Epithelial cell of prostate (primary cell): ENCODE data around the gene CDCA8.

Experiments used
- DNase-seq: peaks from one replicate; pipeline ENCODE4 v3.0.0-alpha.2; 2011; ENCODE audit warnings: low read depth, low spot score
- H3K27ac ChIP-seq: fragments of 450-650 bp; 2 replicates; pipeline ENCODE4 v1.5.1; 2017; ENCODE audit warnings: mild to moderate bottlenecking

The CDCA8 gene

DNA sequence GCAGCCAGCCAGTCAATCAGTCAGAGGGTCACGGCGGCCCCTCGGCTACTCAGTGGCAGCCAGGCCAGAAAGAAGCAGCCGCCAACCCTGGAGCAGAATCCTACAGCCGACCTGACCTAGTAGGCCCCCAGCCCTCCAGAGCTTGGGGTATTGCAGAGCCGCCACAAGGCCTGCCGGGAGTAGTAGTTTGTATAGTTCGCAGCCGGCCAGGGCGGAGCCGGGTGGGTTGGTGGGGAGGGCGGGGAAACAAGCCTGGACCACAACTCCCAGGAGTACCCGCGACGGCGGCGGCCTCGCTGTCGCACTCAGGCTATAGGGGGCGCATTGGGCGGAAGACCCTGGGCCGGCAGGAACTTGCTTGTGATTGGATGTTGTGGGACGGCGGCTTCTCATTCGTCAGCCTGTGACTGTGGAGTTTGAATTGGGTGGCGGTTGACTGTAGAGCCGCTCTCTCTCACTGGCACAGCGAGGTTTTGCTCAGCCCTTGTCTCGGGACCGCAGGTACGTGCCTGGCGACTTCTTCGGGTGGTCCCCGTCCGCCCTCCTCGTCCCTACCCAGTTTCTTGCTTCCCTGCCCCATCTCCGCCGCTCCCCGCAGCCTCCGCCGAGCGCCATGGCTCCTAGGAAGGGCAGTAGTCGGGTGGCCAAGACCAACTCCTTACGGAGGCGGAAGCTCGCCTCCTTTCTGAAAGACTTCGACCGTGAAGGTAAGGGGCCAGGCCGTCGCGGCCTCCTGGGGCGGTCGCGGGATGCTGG is at the start of gene CDCA8:
Gene CDCA8 (plus strand): TSS at position 439 of the 756 bp plus-strand sequence. CDS start 175 bp downstream, at position 614.
- DNase-seq, result peak; percentile 87
- peak within 1 kb of the TSS; percentile 68 for H3K27ac ChIP-seq

DNA sequence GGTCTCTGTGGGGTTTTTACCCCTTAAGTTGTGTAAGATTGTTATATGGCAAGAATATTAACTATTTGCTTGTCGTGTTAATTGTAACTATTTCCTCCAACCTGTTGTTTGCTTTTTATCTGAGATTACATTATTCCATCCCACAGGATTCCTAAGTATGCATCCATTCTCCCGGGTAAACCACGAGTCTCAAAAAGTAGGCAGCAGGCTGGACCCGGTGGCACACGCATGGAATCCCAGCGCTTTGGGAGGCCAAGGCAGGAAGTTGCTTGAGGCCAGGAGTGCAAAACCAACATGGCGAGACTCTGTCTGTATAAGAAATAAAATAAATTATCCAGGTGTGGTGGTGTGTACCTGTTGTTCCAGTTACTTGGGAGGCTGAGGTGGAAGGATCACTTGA is 45.0 kb upstream of the CDCA8 start:
- H3K27ac ChIP-seq, result no peak overlapping the region
- no peak for DNase-seq

DNA sequence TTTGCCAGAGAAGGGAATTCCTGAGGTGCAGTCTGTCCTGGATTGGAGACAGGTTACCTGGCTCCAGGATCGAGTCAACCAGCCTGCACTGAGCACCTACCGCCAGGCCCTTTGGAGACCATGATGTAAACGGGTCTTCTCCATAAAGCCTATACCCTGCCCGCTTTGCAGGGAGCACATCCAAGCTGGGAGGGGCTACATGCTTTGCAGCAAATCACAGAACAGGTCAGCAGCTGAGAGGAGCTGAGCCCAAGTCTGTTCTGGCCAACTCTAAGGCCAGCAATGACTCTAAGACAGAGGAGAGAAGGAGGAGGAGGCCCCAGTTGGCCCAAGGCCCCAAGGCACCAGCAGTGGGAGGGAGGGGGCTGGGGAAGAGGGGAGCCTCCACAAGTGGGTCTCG is 42.1 kb upstream of the CDCA8 start:
- no peak overlapping the region for H3K27ac ChIP-seq
- no peak for DNase-seq

DNA sequence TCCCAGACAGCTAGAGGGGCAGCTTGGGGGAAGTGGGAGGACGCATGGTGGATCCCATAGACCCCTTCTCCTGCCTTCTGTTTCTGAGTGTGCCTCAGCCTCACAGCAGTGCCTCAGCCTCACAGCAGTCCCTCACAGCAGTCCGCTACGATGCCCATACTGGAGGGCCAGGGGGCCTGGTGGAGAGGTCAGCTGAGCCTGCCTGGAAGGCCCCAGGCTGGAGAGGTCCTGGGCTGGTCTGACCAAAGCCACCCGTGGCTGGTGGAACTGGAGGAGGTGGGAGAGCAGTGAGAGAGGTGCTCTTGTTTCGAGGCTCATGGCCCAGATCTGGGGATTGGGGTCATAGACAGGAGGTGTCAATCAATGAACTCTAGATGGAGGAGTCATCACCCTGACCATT is 41.6 kb upstream of the CDCA8 start:
- DNase-seq, result no peak
- no peak overlapping the region for H3K27ac ChIP-seq

DNA sequence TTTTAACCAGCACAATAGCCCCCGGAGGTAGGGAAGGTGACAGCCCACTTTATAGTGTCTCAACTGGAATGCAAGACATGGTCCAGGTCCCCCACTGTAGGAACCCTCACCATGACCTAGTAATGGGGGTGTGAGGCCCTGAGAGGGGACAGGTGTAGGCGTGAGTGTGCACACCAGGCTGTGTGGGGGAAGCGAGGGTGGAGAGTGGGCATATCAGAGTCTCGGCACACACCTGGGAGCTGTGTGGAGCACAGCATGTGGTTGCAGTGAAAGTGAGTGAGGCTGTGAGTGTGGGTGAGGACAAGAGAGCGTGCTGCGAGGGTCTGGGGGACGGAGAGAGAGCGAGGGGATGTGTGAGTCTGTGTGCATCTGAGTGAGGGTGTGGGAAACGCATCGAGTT is 40.5 kb upstream of the CDCA8 start:
- no peak for DNase-seq
- H3K27ac ChIP-seq, result no peak overlapping the region

DNA sequence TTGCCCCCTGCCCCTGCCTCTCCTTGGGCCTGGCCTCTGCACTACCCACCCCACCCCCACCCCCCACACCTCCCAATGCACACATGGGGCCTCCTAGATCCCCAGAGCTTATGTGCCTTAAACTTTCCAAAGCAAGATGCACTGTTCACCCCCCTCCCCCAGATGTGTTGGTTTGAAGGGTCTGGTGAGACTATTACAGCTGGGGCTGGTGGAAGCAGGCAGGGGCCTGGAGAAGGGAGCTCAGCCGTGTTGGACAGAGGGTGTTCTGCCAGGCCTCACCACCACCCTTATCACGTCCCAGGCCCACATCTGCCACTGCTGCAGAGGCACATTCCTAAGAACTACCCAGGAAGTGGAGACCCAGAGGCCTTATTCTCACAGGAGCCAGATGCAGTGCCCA is 39.3 kb upstream of the CDCA8 start:
- no peak for DNase-seq
- no peak overlapping the region for H3K27ac ChIP-seq

DNA sequence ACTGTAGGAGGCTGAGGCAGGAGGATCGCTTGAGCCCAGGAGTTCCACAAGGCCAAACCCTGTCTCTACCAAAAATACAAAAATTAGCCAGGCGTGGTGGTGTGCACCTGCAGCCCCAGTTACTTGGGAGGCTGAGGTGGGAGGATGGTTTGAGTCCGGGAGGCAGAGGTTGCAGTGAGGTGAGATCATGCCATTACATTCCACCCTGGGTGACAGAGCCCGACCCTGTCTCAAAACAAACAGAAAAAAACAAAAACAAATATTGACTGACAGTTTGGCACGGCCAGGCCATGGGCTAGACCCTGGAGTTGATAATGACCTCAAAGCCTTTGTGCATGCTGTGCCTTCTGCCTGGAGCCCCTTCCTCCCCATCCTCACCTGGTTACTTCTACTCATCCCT is 38.4 kb upstream of the CDCA8 start:
- DNase-seq, result no peak

DNA sequence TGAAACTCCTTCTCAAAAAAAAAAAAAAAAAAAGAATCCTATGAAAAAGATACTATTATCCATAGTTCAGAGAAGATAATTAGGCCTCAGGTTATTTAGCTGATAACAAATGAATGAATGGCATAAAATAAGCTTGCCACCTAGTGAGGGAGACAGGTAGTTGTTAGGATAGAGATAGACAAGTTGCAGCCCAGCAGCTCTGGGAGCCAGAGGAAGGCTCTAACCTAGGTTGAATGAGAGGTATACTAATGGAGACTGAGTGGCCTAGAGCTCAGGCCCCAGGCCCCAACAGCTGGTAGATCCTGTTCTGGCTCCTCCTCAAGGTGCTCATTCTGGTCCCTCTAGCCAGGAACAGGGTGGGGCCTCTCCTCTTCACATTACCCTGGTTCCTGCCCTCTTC is 37.0 kb upstream of the CDCA8 start:
- no peak for DNase-seq
- H3K27ac ChIP-seq, result no peak overlapping the region

More for the DNA sequence above, 38.4 kb upstream of the CDCA8 start:
- no peak overlapping the region for H3K27ac ChIP-seq

DNA sequence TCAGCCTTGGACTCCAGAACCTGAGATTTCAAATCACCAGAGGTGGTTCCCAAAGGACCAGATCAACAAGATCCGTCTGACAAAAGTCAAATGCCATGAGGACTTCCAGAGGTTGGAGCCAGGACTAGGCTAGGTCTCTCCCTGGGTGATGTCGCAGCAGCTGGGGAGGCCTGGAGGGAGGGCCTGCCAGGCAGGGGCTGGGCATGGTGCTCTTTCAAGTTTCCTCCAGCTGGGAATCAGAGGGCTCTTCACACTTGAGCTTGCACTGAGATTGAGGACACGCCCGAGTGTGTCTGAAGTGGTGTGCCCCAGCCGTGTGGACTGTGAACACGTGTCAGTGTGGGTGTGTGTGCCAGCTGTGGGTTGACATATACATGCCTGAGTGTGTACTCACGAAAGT is 36.3 kb upstream of the CDCA8 start:
- no peak overlapping the region for H3K27ac ChIP-seq
- DNase-seq, result no peak

DNA sequence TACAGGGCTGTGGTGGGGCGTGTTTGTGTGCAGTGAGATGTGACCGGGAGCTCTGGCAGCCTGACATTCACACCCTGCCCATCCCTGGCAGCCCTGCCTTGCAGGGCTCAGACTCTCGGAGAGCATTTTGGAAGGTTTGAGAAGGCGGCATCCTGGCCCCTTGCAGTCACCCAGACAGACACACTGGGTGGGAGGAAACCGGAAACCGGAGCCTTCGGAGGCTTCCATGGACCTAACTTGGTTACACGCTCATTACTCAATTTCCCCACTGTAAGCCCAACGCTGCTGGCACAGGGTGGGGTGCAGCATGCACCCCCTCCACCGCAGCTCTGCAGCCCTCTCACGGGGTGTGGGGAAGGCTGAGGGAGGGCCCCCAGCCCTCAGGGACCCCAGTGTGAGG is 35.4 kb upstream of the CDCA8 start:
- H3K27ac ChIP-seq, result no peak overlapping the region
- DNase-seq, result no peak

DNA sequence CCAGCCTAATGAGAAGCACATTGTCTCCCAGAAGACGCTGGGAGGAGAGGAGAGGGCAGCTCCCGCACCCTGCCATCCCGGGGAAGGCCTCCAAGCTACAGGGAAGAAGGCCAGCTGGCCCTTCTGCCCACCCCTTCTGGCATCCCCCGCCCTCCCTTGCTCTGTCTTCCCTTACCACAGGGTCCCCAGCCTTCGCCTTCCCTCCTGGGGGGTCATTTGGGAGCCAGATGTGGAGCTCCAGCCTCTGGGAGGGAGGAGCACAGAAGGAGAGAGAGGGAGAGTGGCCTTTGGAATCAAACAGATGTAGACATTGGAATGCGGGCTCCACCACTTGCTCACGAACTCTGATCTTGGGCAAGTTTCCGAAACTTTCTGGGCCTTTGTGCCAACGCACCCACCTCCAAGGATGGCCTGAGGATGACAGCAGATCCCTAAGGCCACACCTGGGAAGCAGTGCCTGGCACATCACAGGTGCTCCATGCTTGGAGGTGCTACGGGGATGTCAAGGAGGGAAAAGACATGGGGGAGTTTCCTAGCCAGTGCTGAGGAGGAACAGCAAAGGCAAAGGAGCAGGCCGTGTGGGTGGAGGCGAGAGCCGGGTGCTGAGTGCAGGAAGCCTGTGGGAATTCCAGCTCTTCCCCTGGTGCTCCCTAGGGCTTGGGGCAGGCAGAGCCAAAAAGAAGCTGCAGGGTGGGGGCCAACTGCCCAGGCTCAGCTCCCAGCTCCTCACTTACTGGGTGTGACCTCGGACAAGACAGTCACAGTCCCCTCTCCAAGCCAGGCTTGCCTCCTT is 34.5 kb upstream of the CDCA8 start:
- DNase-seq, result no peak
- H3K27ac ChIP-seq, result no peak overlapping the region

DNA sequence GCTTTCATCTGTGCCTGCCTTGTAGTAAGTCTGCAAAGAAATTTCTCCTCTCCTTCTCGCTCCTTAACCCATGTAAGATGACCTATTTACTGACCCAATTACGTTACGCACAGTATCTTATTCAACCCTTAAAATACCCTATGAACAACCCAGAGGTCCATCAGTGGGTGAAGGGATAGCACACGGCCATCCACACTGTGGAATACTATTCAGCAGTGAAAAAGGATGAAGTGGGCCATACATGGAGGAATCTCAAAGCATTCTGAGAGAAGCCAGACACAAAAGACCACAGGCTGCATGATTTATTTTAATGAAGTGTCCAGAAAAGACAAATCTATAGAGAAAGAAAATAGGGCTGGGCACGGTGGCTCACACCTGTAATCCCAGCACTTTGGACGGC is 33.8 kb upstream of the CDCA8 start:
- DNase-seq, result no peak
- no peak overlapping the region for H3K27ac ChIP-seq

DNA sequence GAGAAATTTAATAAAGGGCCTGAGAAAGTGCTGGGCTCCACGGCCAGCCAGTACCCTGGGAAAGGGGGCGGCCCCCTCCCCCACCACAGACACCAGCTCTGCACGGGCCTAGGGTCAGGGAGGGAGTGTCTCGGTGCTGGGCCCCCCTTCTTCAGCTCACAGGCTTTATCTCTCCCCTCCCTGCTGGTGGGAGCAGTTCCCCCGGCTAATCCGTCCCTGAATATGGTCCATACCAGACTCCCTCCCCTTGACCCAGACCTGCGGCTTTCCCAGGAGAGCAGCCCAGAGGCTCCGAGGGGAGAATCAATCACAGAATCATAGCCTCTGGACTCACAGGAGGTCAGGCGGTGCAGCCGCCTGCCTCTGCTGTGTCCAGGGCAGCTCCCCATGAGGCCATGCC is 31.7 kb upstream of the CDCA8 start:
- DNase-seq, result no peak
- no peak overlapping the region for H3K27ac ChIP-seq

DNA sequence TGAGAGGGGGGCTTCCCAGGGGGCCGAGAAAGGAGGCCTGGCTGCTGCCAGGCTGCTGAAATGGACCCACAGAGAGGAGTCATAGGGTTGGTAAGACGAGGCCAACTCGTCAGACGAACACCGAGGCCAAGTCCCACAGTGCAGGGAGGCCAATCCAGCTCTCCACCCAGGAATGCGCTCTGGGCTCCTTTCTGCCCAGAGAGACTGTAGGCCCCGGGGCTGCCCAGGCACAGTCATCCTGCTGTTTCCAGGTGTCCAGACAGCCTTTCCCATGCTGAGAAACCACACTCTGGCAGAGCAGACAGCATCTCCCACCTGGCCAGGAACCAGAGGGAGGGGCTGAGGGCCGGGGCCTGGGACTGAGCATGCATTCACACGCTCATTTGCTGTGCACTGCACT is 30.9 kb upstream of the CDCA8 start:
- H3K27ac ChIP-seq, result no peak overlapping the region
- DNase-seq, result peak; percentile 24

DNA sequence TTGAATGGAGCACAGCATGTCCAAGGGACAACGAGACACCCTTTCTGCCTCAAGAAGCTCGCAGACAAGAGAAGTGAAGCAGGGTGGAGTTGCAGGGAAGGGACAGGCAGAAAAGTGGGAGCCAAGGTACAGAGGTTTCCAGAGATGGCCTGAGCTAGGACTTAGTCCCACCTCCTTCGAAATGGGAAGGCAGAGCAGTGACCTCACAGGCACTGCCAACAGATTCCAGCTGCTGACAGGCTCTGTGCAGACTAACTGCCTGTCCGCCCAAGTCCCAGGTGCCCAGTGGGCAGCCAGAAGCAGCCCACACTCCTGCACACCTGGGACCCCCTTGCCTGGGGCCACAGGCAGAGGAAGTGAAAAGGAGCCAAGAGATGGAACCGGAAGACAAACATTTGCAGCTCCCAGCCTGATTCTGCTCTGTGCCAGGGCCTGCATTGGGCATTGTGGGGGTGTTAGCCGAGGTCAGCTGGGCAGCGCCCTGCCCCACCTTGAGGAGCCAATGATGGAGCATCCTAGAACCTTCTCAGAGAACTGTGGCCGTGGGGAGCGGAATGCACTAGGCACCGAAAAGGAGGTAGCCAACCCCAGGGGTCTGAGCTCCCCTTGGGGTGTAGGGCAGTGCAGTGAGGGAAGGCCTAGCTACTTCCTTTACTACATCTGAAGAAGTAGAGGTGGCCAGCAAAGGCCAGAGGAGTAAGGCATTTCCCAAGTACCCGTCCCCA is 30.1 kb upstream of the CDCA8 start:
- no peak for DNase-seq
- no peak overlapping the region for H3K27ac ChIP-seq

DNA sequence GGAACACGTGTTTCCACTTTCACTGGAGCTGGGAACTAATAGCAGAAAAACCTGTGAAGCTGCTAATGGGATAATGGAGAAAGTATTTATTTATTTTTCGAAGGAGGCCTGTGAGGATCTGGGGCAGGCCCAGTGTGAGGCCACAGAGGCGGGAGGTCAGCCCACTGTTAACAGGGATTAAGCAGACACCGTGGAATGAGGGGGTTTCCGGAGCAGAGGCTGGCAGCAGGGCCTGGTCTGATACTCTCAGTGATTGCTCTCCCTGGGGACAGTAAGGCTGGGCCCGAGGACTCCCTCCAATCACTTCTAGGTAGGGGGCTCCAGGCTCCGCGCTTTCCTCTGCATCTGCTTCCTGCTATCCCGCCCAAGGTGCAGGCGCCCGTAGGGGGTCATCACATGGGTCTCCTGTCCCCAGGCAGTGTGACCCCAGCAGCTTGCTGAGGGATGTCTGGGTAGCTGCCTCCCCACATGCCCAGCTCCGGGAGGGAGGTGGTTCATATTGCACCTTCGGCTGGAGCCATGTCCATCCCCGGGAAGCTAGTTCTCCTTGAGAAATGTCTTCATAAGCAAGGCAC is 28.8 kb upstream of the CDCA8 start:
- no peak overlapping the region for H3K27ac ChIP-seq
- no peak for DNase-seq

DNA sequence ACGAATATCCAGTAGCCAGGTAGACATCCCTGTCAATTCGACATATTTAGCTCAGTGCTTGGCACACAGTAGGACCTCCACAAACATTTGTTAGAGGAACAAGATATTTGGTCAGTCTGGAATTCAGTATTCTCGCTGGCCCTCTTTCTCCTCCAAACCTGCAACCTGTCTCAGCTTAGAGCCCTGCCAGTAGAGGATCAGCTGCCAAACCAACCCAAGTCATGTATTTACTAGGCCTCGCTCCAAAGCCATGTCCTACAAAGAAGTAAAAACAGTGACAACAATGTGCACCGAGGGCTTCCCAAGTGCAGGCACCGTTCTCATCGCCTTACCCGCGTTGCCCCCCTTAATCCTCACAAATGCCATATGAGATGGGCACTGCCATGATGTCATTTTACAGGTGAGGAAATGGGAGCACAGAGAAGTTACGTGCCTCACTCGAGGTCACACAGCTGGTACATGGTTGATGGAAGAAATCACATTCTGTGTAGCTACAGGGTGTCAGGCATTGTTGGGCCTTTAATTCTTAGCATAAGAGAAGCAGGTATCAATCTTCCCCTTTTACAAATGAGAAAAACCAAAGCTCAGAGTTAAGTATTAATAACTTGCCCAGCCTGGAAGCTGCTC is 26.0 kb upstream of the CDCA8 start:
- no peak overlapping the region for H3K27ac ChIP-seq
- no peak for DNase-seq

DNA sequence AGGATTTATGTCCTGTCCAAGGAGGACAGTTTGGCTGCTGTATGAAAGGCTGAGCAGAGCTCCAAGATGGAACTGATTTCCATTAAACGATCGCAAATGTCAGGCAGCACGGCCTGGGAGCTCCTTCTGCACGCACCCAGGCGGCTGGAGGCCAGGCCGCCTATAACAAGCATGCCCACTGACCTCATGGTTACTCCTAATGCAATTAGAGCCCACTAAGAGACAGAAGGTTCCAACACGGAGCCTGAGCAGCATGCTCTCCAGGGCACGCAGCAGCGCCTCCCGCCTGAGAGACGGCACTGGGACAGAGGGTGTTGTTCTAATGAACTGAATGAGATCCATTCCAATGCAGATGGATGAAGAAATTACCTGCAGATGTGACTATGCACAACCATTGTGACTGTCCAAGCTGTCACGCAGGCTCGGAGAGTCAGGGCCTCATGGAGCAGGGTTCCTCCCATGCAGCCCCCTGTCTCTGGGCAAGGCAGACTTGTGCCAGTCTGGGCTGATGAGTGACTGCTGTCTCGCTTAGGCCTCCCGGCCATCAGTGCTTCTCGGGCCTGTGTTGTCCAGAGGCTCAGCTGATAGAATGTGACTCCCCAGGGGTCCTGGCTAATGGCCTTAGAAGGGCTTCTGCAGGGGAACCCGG is 25.2 kb upstream of the CDCA8 start:
- no peak for DNase-seq
- H3K27ac ChIP-seq, result no peak overlapping the region

DNA sequence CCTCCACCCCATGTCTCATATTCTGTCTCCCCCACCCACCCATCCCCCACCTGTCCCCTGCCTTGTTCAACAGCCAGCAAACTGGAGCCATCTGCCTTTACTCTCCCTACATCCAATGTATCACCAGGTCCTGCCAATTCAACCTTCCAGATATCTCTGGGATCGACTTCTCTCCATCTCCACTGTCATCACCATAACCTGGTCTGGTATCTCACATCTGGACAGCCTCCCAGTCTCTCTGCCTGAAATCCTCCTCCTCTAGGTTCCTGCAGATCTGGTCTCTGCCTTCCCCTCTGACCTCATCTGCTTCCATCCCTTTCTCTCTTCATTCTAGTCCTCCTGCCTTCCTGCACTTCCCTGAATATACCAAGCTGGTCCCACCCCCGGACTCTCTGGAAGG is 22.2 kb upstream of the CDCA8 start:
- no peak overlapping the region for H3K27ac ChIP-seq
- no peak for DNase-seq

DNA sequence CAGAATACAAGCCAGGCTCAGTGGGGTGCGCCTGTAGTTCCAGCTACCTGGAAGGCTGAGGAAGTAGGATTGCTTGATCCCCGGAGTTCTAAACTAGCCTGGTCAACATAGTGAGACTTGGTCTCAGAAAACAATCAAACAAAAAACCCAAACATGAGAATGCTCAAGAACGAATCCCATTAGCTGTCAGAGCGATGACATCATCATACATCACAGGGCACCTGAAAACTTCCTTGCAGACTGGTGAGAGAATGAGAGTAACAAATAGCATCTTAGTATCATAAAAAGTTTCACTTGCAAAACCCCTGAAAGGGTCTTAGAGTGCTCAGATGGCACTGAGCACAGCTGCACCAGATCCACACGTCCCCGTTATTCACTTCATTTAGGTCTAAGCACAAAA is 21.1 kb upstream of the CDCA8 start:
- no peak overlapping the region for H3K27ac ChIP-seq
- DNase-seq, result no peak
